Neural cell (in vitro differentiated cells): ENCODE data around the gene ULK3.

Experiments used
- CTCF ChIP-seq: fragments of 450-650 bp; IDR thresholded peaks from 2 replicates; pipeline ENCODE4 v1.5.1; 2014; ENCODE audit warnings: antibody characterized with exemption, mild to moderate bottlenecking, moderate library complexity; ENCODE audit not compliant: poor library complexity, severe bottlenecking
- EP300 ChIP-seq: fragments of 450-650 bp; conservative IDR thresholded peaks from 2 replicates; pipeline ENCODE4 v1.6.1; 2014; ENCODE audit warnings: antibody characterized with exemption, mild to moderate bottlenecking, moderate library complexity; ENCODE audit not compliant: poor library complexity, severe bottlenecking
- EZH2 ChIP-seq: fragments of 200-600, 300-800 bp; shearing (Covaris generic), sonication (generic); IDR thresholded peaks from 2 replicates; pipeline ENCODE4 v1.6.1; 2014; ENCODE audit warnings: antibody characterized with exemption, low read length, borderline replicate concordance, mild to moderate bottlenecking; ENCODE audit not compliant: insufficient read depth, poor library complexity, severe bottlenecking
- POLR2AphosphoS5 ChIP-seq: IDR thresholded peaks from 2 replicates; pipeline ENCODE4 v1.6.1; 2012
- REST ChIP-seq: IDR thresholded peaks from 2 replicates; pipeline ENCODE4 v1.6.1; 2012; ENCODE audit warnings: borderline replicate concordance
- SMC3 ChIP-seq: fragments of 450-650 bp; conservative IDR thresholded peaks from 2 replicates; pipeline ENCODE4 v1.6.1; 2014; ENCODE audit warnings: antibody characterized with exemption, mild to moderate bottlenecking, moderate library complexity; ENCODE audit not compliant: poor library complexity
- TAF1 ChIP-seq: IDR thresholded peaks from 2 replicates; pipeline ENCODE4 v1.6.1; 2012; ENCODE audit warnings: low read depth

- no peak for TF ChIP-seq POLR2AphosphoS5
- TF ChIP-seq SMC3, result no peak
- no peak for TF ChIP-seq CTCF
- TF ChIP-seq EP300, result no peak
- no peak for TF ChIP-seq REST
- TF ChIP-seq EZH2, result no peak
- no peak for TF ChIP-seq TAF1
Observed at GRCh38 chr15:74882528-74882927, 39.6 kb upstream of the ULK3 start.
